Fibroblast of mammary gland (primary cell): ENCODE results near the gene DDX39A.
"Not testable (repeated sequence)": the region's sequence is repeated elsewhere in the genome, so short reads cannot be mapped to it uniquely, and the experiment has no call there.

ENCODE experiments used
- DNase-seq: peaks from one replicate; pipeline ENCODE4 v3.0.0-alpha.2; 2010; ENCODE audit warnings: low read depth
- H3K4me3 ChIP-seq: 2 replicates; pipeline ENCODE4 v1.5.1; 2011; ENCODE audit warnings: low read depth, mild to moderate bottlenecking, low read length, moderate library complexity; ENCODE audit not compliant: control insufficient read depth
- TF ChIP-seq, protein P1 (sequence below): conservative IDR thresholded peaks from 2 replicates; pipeline ENCODE4 v1.5.1; 2011; ENCODE audit warnings: low read depth, low read length, inconsistent platforms; ENCODE audit not compliant: control insufficient read depth, insufficient read depth

Gene DDX39A

GRCh38 chr19:14381689-14382474, 37.3 kb downstream of the DDX39A start:
- TF ChIP-seq, protein P1, sequence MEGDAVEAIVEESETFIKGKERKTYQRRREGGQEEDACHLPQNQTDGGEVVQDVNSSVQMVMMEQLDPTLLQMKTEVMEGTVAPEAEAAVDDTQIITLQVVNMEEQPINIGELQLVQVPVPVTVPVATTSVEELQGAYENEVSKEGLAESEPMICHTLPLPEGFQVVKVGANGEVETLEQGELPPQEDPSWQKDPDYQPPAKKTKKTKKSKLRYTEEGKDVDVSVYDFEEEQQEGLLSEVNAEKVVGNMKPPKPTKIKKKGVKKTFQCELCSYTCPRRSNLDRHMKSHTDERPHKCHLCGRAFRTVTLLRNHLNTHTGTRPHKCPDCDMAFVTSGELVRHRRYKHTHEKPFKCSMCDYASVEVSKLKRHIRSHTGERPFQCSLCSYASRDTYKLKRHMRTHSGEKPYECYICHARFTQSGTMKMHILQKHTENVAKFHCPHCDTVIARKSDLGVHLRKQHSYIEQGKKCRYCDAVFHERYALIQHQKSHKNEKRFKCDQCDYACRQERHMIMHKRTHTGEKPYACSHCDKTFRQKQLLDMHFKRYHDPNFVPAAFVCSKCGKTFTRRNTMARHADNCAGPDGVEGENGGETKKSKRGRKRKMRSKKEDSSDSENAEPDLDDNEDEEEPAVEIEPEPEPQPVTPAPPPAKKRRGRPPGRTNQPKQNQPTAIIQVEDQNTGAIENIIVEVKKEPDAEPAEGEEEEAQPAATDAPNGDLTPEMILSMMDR = no peak
- H3K4me3 ChIP-seq = peak overlapping the region; percentile 86
- peak; percentile 55 for DNase-seq

- H3K4me3 ChIP-seq = no peak overlapping the region
- TF ChIP-seq, protein P1 = no peak
- DNase-seq = no peak
Observed at GRCh38 chr19:14379294-14380065, 39.7 kb downstream of the DDX39A start.

DNA sequence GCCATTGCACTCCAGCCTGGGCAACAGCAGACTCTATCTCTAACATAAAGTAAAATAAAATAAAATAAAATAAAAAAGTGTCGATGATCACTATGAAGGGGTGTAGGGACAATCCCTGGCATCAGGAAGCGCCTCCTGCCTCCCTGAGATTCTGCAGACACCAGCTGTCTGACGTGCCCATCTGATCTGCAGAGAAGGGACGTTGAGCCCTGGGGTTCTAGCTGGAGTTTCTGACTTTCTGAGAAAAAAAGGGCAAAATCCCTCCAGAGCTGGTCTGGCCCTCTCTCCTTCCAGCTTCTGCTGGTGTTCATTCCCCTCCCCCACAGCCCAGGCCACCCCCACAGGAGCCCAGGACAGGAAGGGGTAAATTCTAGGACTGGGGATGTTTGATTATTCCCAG, 40.3 kb downstream of the DDX39A start:
- TF ChIP-seq, protein P1 = no peak
- H3K4me3 ChIP-seq = no peak overlapping the region
- DNase-seq = no peak

GRCh38 chr19:14377883-14378328, 41.2 kb downstream of the DDX39A start:
- TF ChIP-seq, protein P1 = no peak
- DNase-seq = no peak
- no peak overlapping the region for H3K4me3 ChIP-seq

DNA sequence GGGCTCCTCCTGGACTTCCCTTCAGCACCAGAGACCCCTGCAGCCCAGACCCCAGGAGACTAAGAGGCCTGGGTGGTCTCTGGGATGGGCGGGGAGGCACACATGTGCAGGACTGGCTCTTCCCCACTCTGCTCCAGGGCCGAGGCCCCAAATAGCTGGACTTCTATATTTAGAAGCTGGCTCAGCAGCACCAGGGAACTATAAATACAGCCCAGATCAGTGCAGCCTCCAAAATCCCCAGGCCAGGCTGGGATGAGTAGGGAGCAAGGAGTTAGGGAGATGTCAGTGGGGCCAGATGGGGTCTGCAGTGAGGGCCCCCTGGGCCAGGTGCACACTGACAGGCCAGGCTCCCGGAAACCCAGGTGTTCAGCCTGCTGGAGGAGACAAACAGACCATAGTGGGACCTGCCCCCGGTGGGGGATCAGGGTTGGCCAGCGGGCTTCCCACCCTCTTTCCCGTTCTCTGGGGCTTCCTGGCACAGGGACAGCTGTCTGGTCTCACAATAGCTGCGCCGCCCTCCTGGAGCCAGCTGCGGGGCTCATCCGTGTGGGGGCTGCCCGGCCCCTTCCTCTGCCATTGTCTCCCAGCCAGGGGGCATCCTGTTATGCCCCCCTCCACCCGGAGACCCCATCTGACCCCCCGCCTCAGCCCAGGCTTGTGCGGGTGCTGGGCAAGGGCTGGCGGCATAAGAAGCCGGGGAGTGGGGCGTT, 43.4 kb downstream of the DDX39A start:
- TF ChIP-seq, protein P1 = no peak
- H3K4me3 ChIP-seq = no peak overlapping the region
- no peak for DNase-seq

GRCh38 chr19:14375055-14375581, 44.0 kb downstream of the DDX39A start:
- H3K4me3 ChIP-seq = no peak overlapping the region
- no peak for DNase-seq
- TF ChIP-seq, protein P1 = no peak

GRCh38 chr19:14374313-14374712, 44.8 kb downstream of the DDX39A start:
- DNase-seq, H3K4me3 ChIP-seq: not testable (repeated sequence)

DNA sequence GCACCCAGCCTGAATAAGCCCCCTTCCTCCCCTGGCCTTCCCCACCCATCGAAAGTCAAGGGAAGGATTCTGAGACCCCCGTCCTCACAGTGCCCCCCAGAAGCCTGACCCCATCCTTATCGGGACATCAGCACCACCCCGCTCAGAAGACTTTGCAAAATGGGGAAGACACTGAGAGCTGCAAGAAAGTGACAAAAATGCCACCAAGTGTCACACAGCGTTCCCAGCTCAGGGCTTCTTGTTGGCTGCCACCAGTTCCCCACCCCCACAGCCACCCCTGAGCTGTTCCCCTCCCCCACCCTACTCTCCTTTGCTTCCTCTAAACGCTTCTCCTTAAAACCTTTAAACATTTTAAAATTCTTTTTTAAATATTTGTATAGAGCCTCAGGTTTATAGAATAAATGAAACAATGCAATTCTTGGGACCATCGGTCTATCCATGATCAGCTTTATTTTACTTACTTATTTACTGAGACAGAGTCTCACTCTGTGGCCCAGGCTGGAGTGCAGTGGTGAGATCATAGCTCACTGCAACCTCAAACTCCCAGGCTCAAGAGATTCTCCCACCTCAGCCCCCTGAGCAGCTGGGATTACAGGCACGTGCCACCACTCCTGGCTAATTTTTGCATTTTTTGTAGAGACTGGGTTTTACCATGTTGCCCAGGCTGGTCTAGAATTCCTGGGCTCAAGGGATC, 46.6 kb downstream of the DDX39A start:
- not testable (repeated sequence) for H3K4me3 ChIP-seq, DNase-seq
